Lung (tissue), 12 donors: ENCODE measurements around the gene IL27RA. TPM values are rescaled to one million over a fixed set of nuclear protein-coding genes. Genes with fewer than 3 reads are reported as not detected.

Experiments
- ATAC-seq: fragments of 200-7000 bp; cut with Tn5 transposase; one replicate; pipeline ENCODE4 v1.9.1; 2020; ENCODE audit warnings: moderate number of reproducible peaks; ENCODE audit not compliant: insufficient read depth, low FRiP score
- DNase-seq, 3 donors: peaks; one replicate each; pipeline ENCODE4 v3.0.0-alpha.2; 2013 to 2017
- H3K27ac ChIP-seq, 2 donors: one replicate each; pipeline ENCODE4 v1.5.1; 2013; ENCODE audit warnings: mild to moderate bottlenecking in 2 of 2, moderate library complexity in 2 of 2, control low read depth in 1 of 2, inconsistent platforms in 1 of 2, low read depth in 1 of 2, low read length in 1 of 2
- H3K27me3 ChIP-seq, 3 donors: one replicate each; pipeline ENCODE4 v1.5.1; 2013; ENCODE audit warnings: low read length in 2 of 3; ENCODE audit not compliant: control insufficient read depth in 3 of 3, insufficient read depth in 3 of 3
- H3K36me3 ChIP-seq, 4 donors: one replicate each; pipeline ENCODE4 v1.5.1; 2013; ENCODE audit warnings: low read length in 4 of 4, mild to moderate bottlenecking in 1 of 4, moderate library complexity in 1 of 4; ENCODE audit not compliant: control insufficient read depth in 4 of 4, insufficient read depth in 4 of 4
- H3K4me1 ChIP-seq, 5 donors: one replicate each; pipeline ENCODE4 v1.5.1; 2013; ENCODE audit warnings: low read length in 5 of 5, mild to moderate bottlenecking in 2 of 5, moderate library complexity in 1 of 5; ENCODE audit not compliant: control insufficient read depth in 5 of 5, insufficient read depth in 5 of 5
- H3K4me3 ChIP-seq: one replicate; pipeline ENCODE4 v1.5.1; 2013; ENCODE audit warnings: mild to moderate bottlenecking, control low read depth, moderate library complexity
- H3K9ac ChIP-seq, 2 donors: one replicate each; pipeline ENCODE4 v1.5.1; 2013; ENCODE audit warnings: low read length in 2 of 2, control low read depth in 1 of 2; ENCODE audit not compliant: insufficient read depth in 1 of 2
- H3K9me3 ChIP-seq, 4 donors: one replicate each; pipeline ENCODE4 v1.5.1; 2013; ENCODE audit warnings: low read length in 3 of 4, mild to moderate bottlenecking in 1 of 4, moderate library complexity in 1 of 4; ENCODE audit not compliant: control insufficient read depth in 4 of 4, insufficient read depth in 3 of 4
- WGBS, 2 donors: extraction: QIAGEN DNeasy Blood & Tissue Kit; methylation state at CpG; one replicate each; pipeline ENCODE4 v1.1.7; 2013; 5-methylcytosine and 5-hydroxymethylcytosine counted together
- polyA plus RNA-seq, 2 donors: library from polyadenylated mRNA; stranded (reverse); fragments of 200-250 nt; gene quantifications; one replicate each; pipeline ENCODE4 v1.2.1, GENCODE V29; 2013
- total RNA-seq, 2 donors: library from RNA; depleted of rRNA in 1 of 2; stranded (reverse); fragments of >200 nt in 1 of 2; gene quantifications; one replicate each; pipeline ENCODE4 v1.2.1, GENCODE V29; 2014 to 2021
- TF ChIP-seq, protein P1 (sequence below): IDR thresholded peaks from 2 replicates; pipeline ENCODE4 v1.5.1; 2012; ENCODE audit warnings: mild to moderate bottlenecking; ENCODE audit errors: control extremely low read depth, extremely low read depth
- donor health status: control.
- donor health status: control.
- donor health status: Bipolar disorder and iron deficiency.
- donor health status: healthy.
- donor health status: DM: yes; HTN: yes; CAD: no.

The IL27RA gene
- total and polyA plus RNA-seq, 4 donors, result 7.0 to 22.7 (median 15.0) TPM

DNA sequence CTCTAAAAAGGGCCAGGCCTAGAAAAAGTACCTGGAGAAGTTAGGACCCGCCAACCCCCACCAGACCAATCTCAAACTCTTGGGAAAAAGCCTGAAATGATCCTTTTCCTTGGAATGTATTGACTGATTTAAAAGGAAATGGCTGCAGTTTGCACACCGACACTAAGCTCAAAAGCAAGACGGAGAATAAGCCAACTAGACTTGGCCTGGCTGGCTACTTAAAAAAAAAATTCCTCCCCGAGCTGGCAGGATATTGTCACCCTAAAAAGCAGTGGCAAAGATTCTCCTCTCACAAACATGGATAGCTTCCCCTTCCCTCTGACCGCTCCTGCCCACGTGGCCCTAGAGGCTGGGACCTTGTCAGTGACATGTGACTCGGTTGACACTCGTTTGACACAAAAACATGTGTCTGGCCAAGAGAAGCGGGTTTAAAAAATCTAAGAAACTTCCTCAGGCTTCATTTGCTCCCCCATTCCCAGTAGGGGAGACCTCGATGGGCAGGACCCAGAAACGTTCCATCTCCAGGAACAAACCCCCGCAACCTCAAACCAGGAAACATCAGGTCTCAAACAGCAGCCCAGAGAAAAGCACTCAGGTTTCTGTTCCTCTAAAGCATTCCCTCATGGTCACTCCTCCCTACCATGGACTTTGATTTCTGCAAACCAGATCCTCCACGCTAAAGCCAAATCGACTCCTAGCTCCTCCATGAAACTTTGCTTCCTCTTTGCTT is 26.8 kb upstream of the IL27RA start:
- Histone ChIP-seq H3K27me3 (no peaks in the 10 kb centered on the region), H3K4me3 (no peak overlapping the region), H3K36me3 (no peaks in the 10 kb centered on the region), H3K9ac (peak overlapping the region in 1 of 2 donors; percentile 15), H3K9me3 (no peaks in the 10 kb centered on the region), H3K4me1 (peaks cover 0 to 5% (median 3%) of the 10 kb centered on the region in 5 donors), H3K27ac (peak overlapping the region; percentile 94 to 97)
- DNase-seq, result peak in 2 of 3 donors; percentile 37 to 49
- ATAC-seq, result no peak
- 17% methylated on average over 14 of the region's 14 CpGs for WGBS, 2 donors
- TF ChIP-seq, protein P1, sequence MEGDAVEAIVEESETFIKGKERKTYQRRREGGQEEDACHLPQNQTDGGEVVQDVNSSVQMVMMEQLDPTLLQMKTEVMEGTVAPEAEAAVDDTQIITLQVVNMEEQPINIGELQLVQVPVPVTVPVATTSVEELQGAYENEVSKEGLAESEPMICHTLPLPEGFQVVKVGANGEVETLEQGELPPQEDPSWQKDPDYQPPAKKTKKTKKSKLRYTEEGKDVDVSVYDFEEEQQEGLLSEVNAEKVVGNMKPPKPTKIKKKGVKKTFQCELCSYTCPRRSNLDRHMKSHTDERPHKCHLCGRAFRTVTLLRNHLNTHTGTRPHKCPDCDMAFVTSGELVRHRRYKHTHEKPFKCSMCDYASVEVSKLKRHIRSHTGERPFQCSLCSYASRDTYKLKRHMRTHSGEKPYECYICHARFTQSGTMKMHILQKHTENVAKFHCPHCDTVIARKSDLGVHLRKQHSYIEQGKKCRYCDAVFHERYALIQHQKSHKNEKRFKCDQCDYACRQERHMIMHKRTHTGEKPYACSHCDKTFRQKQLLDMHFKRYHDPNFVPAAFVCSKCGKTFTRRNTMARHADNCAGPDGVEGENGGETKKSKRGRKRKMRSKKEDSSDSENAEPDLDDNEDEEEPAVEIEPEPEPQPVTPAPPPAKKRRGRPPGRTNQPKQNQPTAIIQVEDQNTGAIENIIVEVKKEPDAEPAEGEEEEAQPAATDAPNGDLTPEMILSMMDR, result no peak

DNA sequence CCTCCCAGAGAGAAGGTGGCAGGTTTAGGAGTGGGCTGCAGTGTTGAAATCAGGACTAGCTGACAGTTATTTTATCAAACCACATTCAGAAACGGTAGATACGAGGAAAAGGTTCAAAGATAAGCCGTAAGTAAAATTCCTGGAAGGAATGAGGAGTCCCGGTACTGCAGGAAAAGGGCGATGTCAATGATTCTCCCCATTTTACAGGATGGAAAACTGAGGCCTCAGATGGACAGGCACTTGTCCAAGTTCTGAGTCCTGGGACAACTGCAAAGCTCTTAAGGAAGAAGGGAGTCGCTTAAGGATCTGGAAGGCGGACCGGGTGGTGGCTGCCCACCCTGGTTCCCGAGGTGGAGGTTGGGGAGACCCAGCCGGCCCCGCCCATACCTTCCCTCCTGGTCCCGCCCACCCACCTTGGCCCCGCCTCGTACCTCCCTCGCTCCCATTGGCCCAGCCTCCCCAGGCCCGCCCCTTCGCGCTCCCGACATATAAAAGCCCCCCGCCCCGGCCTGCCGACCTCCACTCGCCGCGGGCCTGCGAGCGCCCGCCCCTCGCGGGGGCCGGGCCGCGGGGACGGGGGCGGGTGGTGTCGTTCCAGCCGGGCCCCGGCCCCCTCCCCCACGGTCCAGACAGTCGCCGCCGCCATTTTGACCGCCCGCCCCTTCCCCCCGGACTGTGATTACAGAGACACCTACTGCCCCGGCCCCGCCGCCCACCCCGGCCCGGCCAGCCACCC is 26.0 kb upstream of the IL27RA start:
- Histone ChIP-seq H3K27me3 (no peaks in the 10 kb centered on the region), H3K9ac (peak overlapping the region; percentile 15 to 49), H3K36me3 (no peaks in the 10 kb centered on the region), H3K4me1 (peaks cover 0 to 5% (median 3%) of the 10 kb centered on the region in 5 donors), H3K27ac (peak overlapping the region; percentile 94 to 97), H3K4me3 (peak overlapping the region; percentile 31), H3K9me3 (no peaks in the 10 kb centered on the region)
- TF ChIP-seq, protein P1, result no peak
- ATAC-seq, result peak; percentile 66
- DNase-seq, result peak; percentile 91 to 95 (median 92)
- 3 to 4% methylated on average over 34 to 50 of the region's 50 CpGs for WGBS, 2 donors

- H3K27me3 ChIP-seq, result no peaks in the 10 kb centered on the region
- H3K9ac ChIP-seq, result peak within 1 kb of the TSS; percentile 84 to 95
- DNase-seq, result peak; percentile 100
- ATAC-seq, result peak; percentile 83
- no peaks in the 10 kb centered on the region for H3K9me3 ChIP-seq
- TF ChIP-seq, protein P1, result no peak
- no peaks in the 10 kb centered on the region for H3K36me3 ChIP-seq
- peak within 1 kb of the TSS; percentile 96 to 100 for H3K27ac ChIP-seq
- WGBS, 2 donors, result 0 to 1% methylated on average over 54 to 58 of the region's 58 CpGs
- peak within 1 kb of the TSS; percentile 78 for H3K4me3 ChIP-seq
- peaks cover 0 to 5% (median 3%) of the 10 kb centered on the region in 5 donors for H3K4me1 ChIP-seq
These were observed 25.3 kb upstream of the IL27RA start, which contains the start of gene RFX1 for GRCh38 chr19:14006085-14006765. Gene RFX1, minus strand, starts transcription at chr19:14006320. Its CDS starts 12,477 bp downstream, at chr19:13993843.
